A549 (cell line): ENCODE measurements around the gene ELF5. TPM values are rescaled to one million over a fixed set of nuclear protein-coding genes. Genes with fewer than 3 reads are reported as not detected.

Experiments used
- ATAC-seq, 2 experiments: fragments of 200-7000 bp in 1 of 2; fragments of >200 bp in 1 of 2; cut with Nextera tagmentation in 1 of 2; cut with Tn5 transposase in 1 of 2; 3 replicates each; pipeline versions ENCODE4 v1.8.0 to v1.9.1; 2018 to 2020; ENCODE audit warnings: mild to moderate bottlenecking in 1 of 2, moderate library complexity in 1 of 2
- CTCF ChIA-PET: fragments of 300-600 bp; sonication (Branson Sonifier 250); formaldehyde crosslinking; extraction: SDS; loops from one replicate; lab custom pipeline; 2021; ENCODE audit warnings: antibody characterized with exemption, inconsistent platforms; lab: Yijun Ruan, JAX
- POLR2A ChIA-PET: fragments of 350-600 bp; formaldehyde crosslinking; extraction: SDS; loops from one replicate; lab custom pipeline; 2021; ENCODE audit warnings: antibody characterized with exemption, inconsistent platforms; lab: Yijun Ruan, JAX
- DNase-seq, 2 experiments: peaks; one replicate each; pipeline versions ENCODE4 v3.0.0 to v3.0.0-alpha.2; 2011 to 2016; ENCODE audit warnings: low read depth in 1 of 2, low spot score in 1 of 2
- FAIRE-seq: peaks from 2 replicates; lab custom pipeline; 2011; peaks lifted over from hg19 to GRCh38; lab: Jason Lieb, UNC
- H3K27ac ChIP-seq, 2 experiments: fragments of >200 bp; sonication (Bioruptor Twin); formaldehyde crosslinking; 3 replicates each; pipeline ENCODE4 v1.5.1; 2016 to 2017
- H3K4me1 ChIP-seq: fragments of >200 bp; sonication (Bioruptor Twin); formaldehyde crosslinking; 3 replicates; pipeline ENCODE4 v1.6.1; 2016
- H3K4me2 ChIP-seq: fragments of >200 bp; sonication (Bioruptor Twin); formaldehyde crosslinking; 3 replicates; pipeline ENCODE4 v1.6.1; 2016
- H3K4me3 ChIP-seq: fragments of >200 bp; sonication (Bioruptor Twin); formaldehyde crosslinking; 3 replicates; pipeline ENCODE4 v1.5.1; 2016
- H3K9me3 ChIP-seq: fragments of >200 bp; sonication (Bioruptor Twin); formaldehyde crosslinking; 3 replicates; pipeline ENCODE4 v1.6.1; 2016
- BHLHE40 ChIP-seq: IDR thresholded peaks from 2 replicates; pipeline ENCODE4 v1.6.1; 2012; ENCODE audit warnings: low read depth, low read length, inconsistent platforms
- CBX8 ChIP-seq: fragments of 200-600 bp; sonication (generic); IDR thresholded peaks from 2 replicates; pipeline ENCODE4 v1.6.1; 2016
- CEBPB ChIP-seq, 2 experiments: fragments of >200 bp in 1 of 2; sonication (Bioruptor Twin) in 1 of 2; formaldehyde crosslinking in 1 of 2; IDR thresholded peaks; 2 replicates each; pipeline ENCODE4 v1.6.1; 2012 to 2016
- CHD2 ChIP-seq: fragments of 150-350 bp; IDR thresholded peaks from 2 replicates; pipeline ENCODE4 v1.6.1; 2014; ENCODE audit warnings: low read length; ENCODE audit not compliant: partially characterized antibody
- EHF ChIP-seq: fragments of 250-450 bp; sonication (Bioruptor Pico); IDR thresholded peaks from 2 replicates; pipeline ENCODE4 v1.5.0; 2020; ENCODE audit warnings: mild to moderate bottlenecking
- ESRRA ChIP-seq: fragments of 150-350 bp; IDR thresholded peaks from 2 replicates; pipeline ENCODE4 v1.6.1; 2014; ENCODE audit warnings: mild to moderate bottlenecking, low read length, borderline replicate concordance
- FOSB ChIP-seq: fragments of 250-450 bp; sonication (Bioruptor Pico); IDR thresholded peaks from 2 replicates; pipeline ENCODE4 v1.5.0; 2020; ENCODE audit warnings: mild to moderate bottlenecking, moderate library complexity
- FOXS1 ChIP-seq: fragments of 250-450 bp; sonication (Bioruptor Pico); IDR thresholded peaks from 2 replicates; pipeline ENCODE4 v1.5.0; 2020; ENCODE audit warnings: mild to moderate bottlenecking, moderate library complexity
- HOXA7 ChIP-seq: fragments of 250-450 bp; sonication (Bioruptor Pico); IDR thresholded peaks from 2 replicates; pipeline ENCODE4 v1.5.0; 2020; ENCODE audit warnings: mild to moderate bottlenecking, moderate library complexity
- KDM1A ChIP-seq: fragments of 200-600 bp; sonication (generic); IDR thresholded peaks from 2 replicates; pipeline ENCODE4 v1.6.1; 2016; ENCODE audit warnings: low read depth, mild to moderate bottlenecking
- NFE2L2 ChIP-seq: fragments of 150-350 bp; conservative IDR thresholded peaks from 2 replicates; pipeline ENCODE4 v1.6.1; 2014; ENCODE audit warnings: low read length
- NR3C1 ChIP-seq: fragments of >200 bp; sonication (Bioruptor Twin); formaldehyde crosslinking; IDR thresholded peaks from 3 replicates; pipeline ENCODE4 v1.6.1; 2017
- RAD21 ChIP-seq, 2 experiments: fragments of >200 bp in 1 of 2; sonication (Bioruptor Twin) in 1 of 2; formaldehyde crosslinking in 1 of 2; IDR thresholded peaks in 1 of 2; conservative IDR thresholded peaks in 1 of 2; 2 replicates in 1 of 2; 3 replicates in 1 of 2; pipeline ENCODE4 v1.6.1; 2012 to 2018; ENCODE audit warnings: inconsistent platforms in 1 of 2
- RFX5 ChIP-seq: fragments of 450-650 bp; IDR thresholded peaks from 2 replicates; pipeline ENCODE4 v1.7.1; 2014; ENCODE audit warnings: antibody characterized with exemption, mild to moderate bottlenecking, moderate library complexity
- TP53 ChIP-seq: fragments of 250-450 bp; sonication (Bioruptor Pico); IDR thresholded peaks from 2 replicates; pipeline ENCODE4 v1.5.0; 2021; ENCODE audit warnings: mild to moderate bottlenecking, moderate library complexity
- ZNF302 ChIP-seq: fragments of 250-450 bp; sonication (Bioruptor Pico); IDR thresholded peaks from 2 replicates; pipeline ENCODE4 v1.9.0; 2021; ENCODE audit warnings: inconsistent platforms, mild to moderate bottlenecking, moderate library complexity
- ZSCAN20 ChIP-seq: fragments of 250-450 bp; sonication (Bioruptor Pico); IDR thresholded peaks from 2 replicates; pipeline ENCODE4 v1.8.0; 2022; ENCODE audit warnings: mild to moderate bottlenecking, moderate library complexity
- WGBS: methylation state at CpG from one replicate; pipeline ENCODE4 v1.1.6; 2017; ENCODE audit errors: missing lambda C conversion rate; 5-methylcytosine and 5-hydroxymethylcytosine counted together
- polyA plus RNA-seq, 4 experiments: library from polyadenylated mRNA; depleted of rRNA in 3 of 4; stranded (reverse); fragments of >200 nt; fragmentation: RNase III in 1 of 4; extraction: RNeasy Plus Mini Kit Qiagen cat#74134 plus additional on column Dnase treatment in 1 of 4; gene quantifications; 2 replicates in 3 of 4; 3 replicates in 1 of 4; pipeline ENCODE4 v1.2.3, GENCODE V29; 2011 to 2017
- TF ChIP-seq, protein P1 (sequence below): fragments of 150-350 bp; IDR thresholded peaks from 2 replicates; pipeline ENCODE4 v1.6.1; 2014; ENCODE audit warnings: low read depth, mild to moderate bottlenecking, low read length
- TF ChIP-seq, protein P2 (sequence below): fragments of >200 bp; sonication (Bioruptor Twin); formaldehyde crosslinking; IDR thresholded peaks from 3 replicates; pipeline ENCODE4 v1.6.1; 2016
- TF ChIP-seq, protein P3 (sequence below): IDR thresholded peaks from 2 replicates; pipeline ENCODE4 v1.6.1; 2012; ENCODE audit warnings: low read depth, borderline replicate concordance

Gene ELF5
- polyA plus RNA-seq, 2 of the 4 experiments (the other 2 are of a cell fraction): 0.04 TPM; not detected in 1

DNA sequence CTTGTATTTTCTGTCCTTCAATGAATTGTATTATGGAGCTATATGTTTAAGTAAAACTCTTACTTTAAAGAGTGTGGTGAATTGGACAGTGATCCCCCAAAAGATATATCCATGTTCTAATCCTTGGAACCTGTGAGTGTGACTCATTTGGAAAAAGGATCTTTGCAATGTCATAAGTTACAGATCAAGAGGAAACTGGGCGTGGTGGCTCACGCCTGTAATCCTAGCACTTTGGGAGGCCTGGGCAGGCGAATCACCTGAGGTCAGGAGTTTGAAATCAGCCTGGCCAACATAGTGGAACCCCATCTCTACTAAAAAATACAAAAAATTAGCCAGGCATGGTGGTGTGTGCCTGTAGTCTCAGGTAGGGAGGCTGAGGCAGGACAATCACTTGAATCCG is 36.7 kb downstream of the ELF5 start:
- ChIA-PET CTCF (interaction anchor here (1.4 to 1.7 kb wide), 2 partner anchors 16 to 303 kb away, joined by 4 to 9 read pairs; no protein-coding TSS in a partner anchor), POLR2A (no interaction called here)
- ATAC-seq (no peak), DNase-seq (no peak), FAIRE-seq (no peak)
- Histone ChIP-seq H3K4me2 (no peak overlapping the region), H3K4me3 (no peak overlapping the region), H3K27ac (no peak overlapping the region), H3K4me1 (no peaks in the 10 kb centered on the region), H3K9me3 (no peaks in the 10 kb centered on the region)
- 63% methylated on average over 4 of the region's 4 CpGs for WGBS
- TF ChIP-seq CBX8 (no peak), ZSCAN20 (CRISPR knock-in tag) (no peak), RAD21 (conservative IDR thresholded peaks at IDR 0.05 in 1 of 2, IDR thresholded peaks at IDR 0.05 in 1 of 2) (no peak), FOXS1 (CRISPR knock-in tag) (no peak), BHLHE40 (no peak), ZNF302 (CRISPR knock-in tag) (no peak)
- TF ChIP-seq, protein P1, sequence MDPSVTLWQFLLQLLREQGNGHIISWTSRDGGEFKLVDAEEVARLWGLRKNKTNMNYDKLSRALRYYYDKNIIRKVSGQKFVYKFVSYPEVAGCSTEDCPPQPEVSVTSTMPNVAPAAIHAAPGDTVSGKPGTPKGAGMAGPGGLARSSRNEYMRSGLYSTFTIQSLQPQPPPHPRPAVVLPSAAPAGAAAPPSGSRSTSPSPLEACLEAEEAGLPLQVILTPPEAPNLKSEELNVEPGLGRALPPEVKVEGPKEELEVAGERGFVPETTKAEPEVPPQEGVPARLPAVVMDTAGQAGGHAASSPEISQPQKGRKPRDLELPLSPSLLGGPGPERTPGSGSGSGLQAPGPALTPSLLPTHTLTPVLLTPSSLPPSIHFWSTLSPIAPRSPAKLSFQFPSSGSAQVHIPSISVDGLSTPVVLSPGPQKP: no peak

DNA sequence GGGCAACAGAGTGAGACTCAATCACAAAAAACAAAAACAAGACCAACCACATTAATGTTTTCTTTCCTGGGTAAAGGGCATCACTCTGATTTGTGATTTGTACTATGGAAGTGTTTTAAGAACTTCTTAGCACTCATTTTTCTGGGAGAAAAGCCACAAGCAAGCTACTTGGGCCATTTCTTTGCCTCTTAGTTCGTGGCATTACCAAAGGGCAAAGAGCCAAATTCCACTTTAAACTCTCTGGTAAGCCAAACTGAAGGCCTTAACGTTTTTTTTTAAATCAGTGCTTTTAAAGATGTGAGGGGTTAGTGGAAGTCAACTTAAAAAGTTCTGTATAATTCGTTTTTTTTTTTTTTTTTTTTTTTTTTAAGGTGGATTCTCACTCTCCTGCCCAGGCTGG is 37.9 kb downstream of the ELF5 start:
- POLR2A ChIA-PET: no interaction called here
- H3K4me1 ChIP-seq: no peaks in the 10 kb centered on the region
- WGBS: 26% methylated on average over 3 of the region's 3 CpGs
- H3K27ac ChIP-seq: no peak overlapping the region
- H3K9me3 ChIP-seq: no peaks in the 10 kb centered on the region
- no peak for TF ChIP-seq KDM1A
- no peak for TF ChIP-seq CHD2
- TF ChIP-seq ESRRA: no peak
- no peak for TF ChIP-seq FOSB
- no peak for TF ChIP-seq EHF (CRISPR knock-in tag)
- TF ChIP-seq RAD21 (conservative IDR thresholded peaks at IDR 0.05 in 1 of 2, IDR thresholded peaks at IDR 0.05 in 1 of 2): no peak
- TF ChIP-seq NR3C1: no peak
- no peak for TF ChIP-seq TP53
- TF ChIP-seq FOXS1 (CRISPR knock-in tag): no peak
- TF ChIP-seq, protein P2, sequence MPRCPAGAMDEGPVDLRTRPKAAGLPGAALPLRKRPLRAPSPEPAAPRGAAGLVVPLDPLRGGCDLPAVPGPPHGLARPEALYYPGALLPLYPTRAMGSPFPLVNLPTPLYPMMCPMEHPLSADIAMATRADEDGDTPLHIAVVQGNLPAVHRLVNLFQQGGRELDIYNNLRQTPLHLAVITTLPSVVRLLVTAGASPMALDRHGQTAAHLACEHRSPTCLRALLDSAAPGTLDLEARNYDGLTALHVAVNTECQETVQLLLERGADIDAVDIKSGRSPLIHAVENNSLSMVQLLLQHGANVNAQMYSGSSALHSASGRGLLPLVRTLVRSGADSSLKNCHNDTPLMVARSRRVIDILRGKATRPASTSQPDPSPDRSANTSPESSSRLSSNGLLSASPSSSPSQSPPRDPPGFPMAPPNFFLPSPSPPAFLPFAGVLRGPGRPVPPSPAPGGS: no peak
- no peak for TF ChIP-seq NFE2L2
- no peak for TF ChIP-seq RFX5
- TF ChIP-seq HOXA7 (CRISPR knock-in tag): no peak
- TF ChIP-seq, all 56 proteins: peak for 0
- Histone ChIP-seq H3K4me3 (no peak overlapping the region), H3K4me2 (no peak overlapping the region)
- ATAC-seq: no peak
- CTCF ChIA-PET: interaction anchor here (1.0 to 1.7 kb wide), 3 partner anchors 11 to 17 kb away, joined by 3 to 9 read pairs (median 3); no protein-coding TSS in a partner anchor
- no peak for DNase-seq
- no peak for FAIRE-seq

DNA sequence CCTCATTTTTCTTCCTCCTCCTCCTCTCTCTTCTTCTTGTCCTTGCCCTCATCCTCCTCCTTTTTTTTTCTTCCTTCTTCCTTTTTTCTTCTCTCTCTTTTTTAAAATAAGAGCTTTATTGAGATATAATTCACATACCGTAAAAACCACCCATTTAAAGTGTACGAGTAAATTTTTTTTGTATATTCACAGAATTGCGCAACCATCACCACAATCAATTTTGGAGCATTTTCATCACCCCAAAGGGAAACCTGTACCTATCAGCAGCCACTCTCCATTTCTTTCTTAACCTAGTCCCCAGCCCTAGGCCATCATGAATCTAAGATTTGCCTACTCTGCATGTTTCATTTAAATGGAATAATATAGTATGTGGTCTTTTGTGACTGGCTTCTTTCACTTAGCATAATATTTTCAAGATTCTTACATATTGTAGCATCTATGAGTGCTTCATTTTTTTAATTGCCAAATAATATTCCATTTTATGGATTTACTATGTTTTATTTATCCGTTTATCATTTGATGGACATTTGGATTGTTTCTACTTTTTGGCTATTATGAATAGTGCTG is 39.9 kb downstream of the ELF5 start:
- Histone ChIP-seq H3K4me1 (no peaks in the 10 kb centered on the region), H3K9me3 (no peaks in the 10 kb centered on the region), H3K4me2 (no peak overlapping the region), H3K27ac (no peak overlapping the region), H3K4me3 (no peak overlapping the region)
- CTCF ChIA-PET: interaction anchor here (0.6 to 1.7 kb wide), 3 partner anchors 11 to 31 kb away, joined by 3 to 7 read pairs (median 3); no protein-coding TSS in a partner anchor
- DNase-seq: no peak
- POLR2A ChIA-PET: no interaction called here
- no peak for FAIRE-seq
- TF ChIP-seq, protein P3, sequence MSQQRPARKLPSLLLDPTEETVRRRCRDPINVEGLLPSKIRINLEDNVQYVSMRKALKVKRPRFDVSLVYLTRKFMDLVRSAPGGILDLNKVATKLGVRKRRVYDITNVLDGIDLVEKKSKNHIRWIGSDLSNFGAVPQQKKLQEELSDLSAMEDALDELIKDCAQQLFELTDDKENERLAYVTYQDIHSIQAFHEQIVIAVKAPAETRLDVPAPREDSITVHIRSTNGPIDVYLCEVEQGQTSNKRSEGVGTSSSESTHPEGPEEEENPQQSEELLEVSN: no peak
- TF ChIP-seq CEBPB (IDR thresholded peaks at IDR 0.05): peak; percentile 89 to 91
- ATAC-seq: no peak
- WGBS: 89% methylated on average over 4 of the region's 4 CpGs
